Measurements from ENCODE around the gene FHIT. TPM values are rescaled to one million over a fixed set of nuclear protein-coding genes. Genes with fewer than 3 reads are reported as not detected.

Gene FHIT
- polyA plus RNA-seq, 1 of the 3 experiments (the other 2 are of a cell fraction) = 0.41 TPM

- H3K9me2 ChIP-seq = no peaks in the 10 kb centered on the region
- no peaks in the 10 kb centered on the region for H3K9me3 ChIP-seq
- H3K36me3 ChIP-seq (replicated peaks in 1 of 2; ENCODE audit: control insufficient read depth in 1 of 2, insufficient read depth in 2 of 2, low read length in 1 of 2) = no peaks in the 10 kb centered on the region
- 75% methylated on average over 1 of the region's 1 CpG for WGBS (ENCODE audit: low lambda C conversion rate)
- no peak overlapping the region for H3K4me3 ChIP-seq (ENCODE audit: low read depth in 2 of 2, low read length in 1 of 2)
- no peaks in the 10 kb centered on the region for H3F3A ChIP-seq (replicated peaks; ENCODE audit: insufficient read depth)
- no peaks in the 10 kb centered on the region for H3K27me3 ChIP-seq (ENCODE audit: insufficient read depth)
- no peak for DNase-seq
- H3K27ac ChIP-seq (ENCODE audit: low read depth in 2 of 2, low read length in 1 of 2) = no peak overlapping the region
- POLR2A ChIA-PET = no interaction called here
- H4K20me1 ChIP-seq (ENCODE audit: insufficient read depth) = no peaks in the 10 kb centered on the region
- no peak overlapping the region for H3K9ac ChIP-seq
- no peaks in the 10 kb centered on the region; a peak in 1 of 4 replicates for H3K4me1 ChIP-seq (ENCODE audit: control insufficient read depth in 1 of 2, insufficient read depth in 2 of 2, low read depth in 1 of 2, low read length in 1 of 2)
- H3K4me2 ChIP-seq = no peak overlapping the region
- no peak overlapping the region for H2AFZ ChIP-seq (ENCODE audit: low read depth)
- CTCF ChIA-PET = no interaction called here
- TF ChIP-seq GABPA (IDR thresholded peaks at IDR 0.05; ENCODE audit: low read depth) = no peak
- no peak for TF ChIP-seq REST (IDR thresholded peaks at IDR 0.05; ENCODE audit: low read depth, low read length)
- no peak for TF ChIP-seq RAD21 (IDR thresholded peaks at IDR 0.05; ENCODE audit: low read length)
- no peak for TF ChIP-seq ELF1 (IDR thresholded peaks at IDR 0.05)
- TF ChIP-seq POLR2AphosphoS5 (IDR thresholded peaks at IDR 0.05; ENCODE audit: low read depth, low read length) = no peak
- no peak for TF ChIP-seq EP300 (IDR thresholded peaks at IDR 0.05; ENCODE audit: borderline replicate concordance in 1 of 2, low read depth in 1 of 2, low read length in 1 of 2)
- TF ChIP-seq TEAD4 (IDR thresholded peaks at IDR 0.05; ENCODE audit: borderline replicate concordance, insufficient read depth) = no peak
- no peak for TF ChIP-seq RXRA (IDR thresholded peaks at IDR 0.05; ENCODE audit: borderline replicate concordance, low read depth)
- TF ChIP-seq YY1 (IDR thresholded peaks at IDR 0.05; ENCODE audit: low read depth) = no peak
- no peak for TF ChIP-seq IRF3 (IDR thresholded peaks at IDR 0.05; ENCODE audit: low read depth, low read length)
- no peak for TF ChIP-seq MAX (IDR thresholded peaks at IDR 0.05; ENCODE audit: low read depth)
- no peak for TF ChIP-seq USF1 (IDR thresholded peaks at IDR 0.05; ENCODE audit: borderline replicate concordance, low read depth)
- TF ChIP-seq FOXM1 (IDR thresholded peaks at IDR 0.05; ENCODE audit: low read depth) = no peak
- TF ChIP-seq CHD2 (IDR thresholded peaks at IDR 0.05; ENCODE audit: low read length, partially characterized antibody) = no peak
- no peak for TF ChIP-seq TCF12 (IDR thresholded peaks at IDR 0.05)
- H3K79me2 ChIP-seq (ENCODE audit: insufficient read depth) = no peaks in the 10 kb centered on the region
These were observed 1253.7 kb downstream of the FHIT start for GRCh38 chr3:59997583-59997982.
